ENCODE measurements around the gene PTPN14.

The PTPN14 gene

DNA sequence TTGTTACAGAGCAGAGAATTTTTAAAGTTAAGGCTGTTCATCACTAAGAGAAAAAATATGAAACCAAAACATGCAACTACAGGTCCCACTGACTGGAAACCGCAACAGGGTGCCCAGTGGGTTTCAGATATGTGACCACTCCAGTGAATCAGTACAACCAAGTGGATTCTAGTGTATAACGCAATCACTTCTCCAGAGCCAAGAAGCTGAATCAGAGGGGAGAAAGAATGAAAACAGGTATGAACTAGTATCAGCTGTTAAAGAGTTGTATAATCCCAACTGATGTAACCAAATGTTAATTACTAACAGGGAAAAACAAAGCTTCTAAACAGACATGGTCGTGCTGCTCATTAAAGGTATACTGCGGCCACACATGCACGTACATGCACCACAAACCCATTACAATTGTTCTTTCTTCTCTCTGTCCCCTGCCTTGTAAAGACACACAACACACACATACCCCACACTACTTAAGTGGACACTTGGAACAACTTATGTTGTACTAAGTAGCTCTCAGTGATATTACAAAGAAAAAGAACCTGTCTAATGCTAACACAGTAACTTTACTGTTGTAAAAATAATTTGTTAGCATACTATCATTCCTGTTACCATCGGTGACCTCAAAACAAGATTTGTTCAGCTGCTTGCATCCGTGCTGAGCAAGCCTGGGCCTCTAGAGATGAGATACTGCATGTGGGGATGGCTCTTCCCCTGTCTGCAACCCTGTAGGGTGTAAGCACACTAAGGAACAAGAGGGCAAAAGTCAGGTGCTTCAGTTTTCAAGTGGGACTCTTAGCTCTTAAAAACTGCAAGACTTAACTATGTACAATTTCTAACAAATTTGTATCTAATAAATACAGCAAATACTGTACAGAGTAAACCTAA lies 74.2 kb downstream of the PTPN14 start:
- no peaks in the 10 kb centered on the region for H3K27me3 ChIP-seq (ENCODE audit: insufficient read depth, low read length, poor library complexity, severe bottlenecking)
- H3F3A ChIP-seq (ENCODE audit: low read depth): no peaks in the 10 kb centered on the region
- H3K9me3 ChIP-seq (ENCODE audit: insufficient read depth, low read depth, low read length): no peaks in the 10 kb centered on the region
- H2AFZ ChIP-seq (ENCODE audit: low read length): no peak overlapping the region
- no peaks in the 10 kb centered on the region for H4K20me1 ChIP-seq (ENCODE audit: insufficient read depth, low read length, poor library complexity, severe bottlenecking)
- H3K9me2 ChIP-seq (replicated peaks; ENCODE audit: low read depth, low read length): no peaks in the 10 kb centered on the region
- H3K79me2 ChIP-seq (ENCODE audit: insufficient read depth, low read length): peaks cover 14% of the 10 kb centered on the region; the same call in 1 of the 2 replicates
- no peak overlapping the region for H3K4me3 ChIP-seq (ENCODE audit: low read length, poor library complexity, severe bottlenecking)
- H3K36me3 ChIP-seq (ENCODE audit: insufficient read depth, low read length): no peaks in the 10 kb centered on the region
- no peak overlapping the region for H3K4me2 ChIP-seq (ENCODE audit: low read depth, low read length, poor library complexity, severe bottlenecking)
- H3K4me1 ChIP-seq (ENCODE audit: insufficient read depth, low read length, poor library complexity, severe bottlenecking): no peaks in the 10 kb centered on the region
- TF ChIP-seq, protein P1, sequence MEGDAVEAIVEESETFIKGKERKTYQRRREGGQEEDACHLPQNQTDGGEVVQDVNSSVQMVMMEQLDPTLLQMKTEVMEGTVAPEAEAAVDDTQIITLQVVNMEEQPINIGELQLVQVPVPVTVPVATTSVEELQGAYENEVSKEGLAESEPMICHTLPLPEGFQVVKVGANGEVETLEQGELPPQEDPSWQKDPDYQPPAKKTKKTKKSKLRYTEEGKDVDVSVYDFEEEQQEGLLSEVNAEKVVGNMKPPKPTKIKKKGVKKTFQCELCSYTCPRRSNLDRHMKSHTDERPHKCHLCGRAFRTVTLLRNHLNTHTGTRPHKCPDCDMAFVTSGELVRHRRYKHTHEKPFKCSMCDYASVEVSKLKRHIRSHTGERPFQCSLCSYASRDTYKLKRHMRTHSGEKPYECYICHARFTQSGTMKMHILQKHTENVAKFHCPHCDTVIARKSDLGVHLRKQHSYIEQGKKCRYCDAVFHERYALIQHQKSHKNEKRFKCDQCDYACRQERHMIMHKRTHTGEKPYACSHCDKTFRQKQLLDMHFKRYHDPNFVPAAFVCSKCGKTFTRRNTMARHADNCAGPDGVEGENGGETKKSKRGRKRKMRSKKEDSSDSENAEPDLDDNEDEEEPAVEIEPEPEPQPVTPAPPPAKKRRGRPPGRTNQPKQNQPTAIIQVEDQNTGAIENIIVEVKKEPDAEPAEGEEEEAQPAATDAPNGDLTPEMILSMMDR (conservative IDR thresholded peaks at IDR 0.05; ENCODE audit: low read length): no peak
- no peak for TF ChIP-seq EZH2phosphoT487 (IDR thresholded peaks at IDR 0.05; ENCODE audit: borderline replicate concordance)
- no peak overlapping the region for H3K9ac ChIP-seq (ENCODE audit: low read depth, low read length, poor library complexity, severe bottlenecking)

DNA sequence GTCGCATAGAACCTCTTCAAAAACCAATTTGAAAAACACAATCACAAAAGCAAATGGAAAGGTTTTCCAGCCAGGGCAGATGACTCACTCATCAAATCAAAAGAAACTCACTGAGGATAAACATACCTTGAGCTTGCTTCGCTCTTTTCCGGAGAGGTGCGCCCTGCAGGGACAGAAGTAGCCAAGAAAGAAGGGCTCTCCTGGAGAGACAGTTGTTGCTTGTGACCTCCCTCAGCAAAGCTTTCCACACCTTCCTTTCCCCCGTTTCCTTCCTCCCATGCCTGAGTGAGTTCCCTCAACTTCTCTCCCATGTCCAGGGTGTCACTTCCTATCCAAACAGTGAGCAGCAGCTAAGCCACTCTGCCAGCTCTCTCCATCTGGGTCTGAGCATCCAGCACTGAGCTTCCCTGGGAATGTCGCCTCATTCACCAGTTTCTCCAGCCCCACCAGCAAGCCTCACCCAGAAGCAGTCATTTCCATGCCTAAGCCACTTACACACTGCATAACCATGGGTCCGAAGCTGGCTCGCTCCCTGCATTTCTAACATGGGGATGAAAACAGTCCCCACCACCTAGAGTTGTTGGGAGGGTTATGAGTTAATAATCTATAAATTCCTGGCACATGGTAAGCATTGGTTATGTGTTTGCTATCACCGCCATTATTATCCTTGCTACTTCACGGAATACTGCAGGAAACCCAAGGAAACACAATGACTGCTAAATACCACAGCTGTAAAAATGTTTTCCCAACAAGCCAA lies 75.0 kb downstream of the PTPN14 start:
- Histone ChIP-seq H3K4me3 (ENCODE audit: low read length, poor library complexity, severe bottlenecking) (no peak overlapping the region), H3F3A (ENCODE audit: low read depth) (no peaks in the 10 kb centered on the region), H2AFZ (ENCODE audit: low read length) (no peak overlapping the region), H4K20me1 (ENCODE audit: insufficient read depth, low read length, poor library complexity, severe bottlenecking) (no peaks in the 10 kb centered on the region), H3K4me1 (ENCODE audit: insufficient read depth, low read length, poor library complexity, severe bottlenecking) (no peaks in the 10 kb centered on the region), H3K9ac (ENCODE audit: low read depth, low read length, poor library complexity, severe bottlenecking) (no peak overlapping the region), H3K36me3 (ENCODE audit: insufficient read depth, low read length) (no peaks in the 10 kb centered on the region), H3K4me2 (ENCODE audit: low read depth, low read length, poor library complexity, severe bottlenecking) (no peak overlapping the region), H3K9me3 (ENCODE audit: insufficient read depth, low read depth, low read length) (no peaks in the 10 kb centered on the region), H3K9me2 (replicated peaks; ENCODE audit: low read depth, low read length) (no peaks in the 10 kb centered on the region), H3K79me2 (ENCODE audit: insufficient read depth, low read length) (peaks cover 15% of the 10 kb centered on the region; the same call in 1 of the 2 replicates), H3K27me3 (ENCODE audit: insufficient read depth, low read length, poor library complexity, severe bottlenecking) (no peaks in the 10 kb centered on the region)
- TF ChIP-seq, protein P1 (conservative IDR thresholded peaks at IDR 0.05; ENCODE audit: low read length): no peak

DNA sequence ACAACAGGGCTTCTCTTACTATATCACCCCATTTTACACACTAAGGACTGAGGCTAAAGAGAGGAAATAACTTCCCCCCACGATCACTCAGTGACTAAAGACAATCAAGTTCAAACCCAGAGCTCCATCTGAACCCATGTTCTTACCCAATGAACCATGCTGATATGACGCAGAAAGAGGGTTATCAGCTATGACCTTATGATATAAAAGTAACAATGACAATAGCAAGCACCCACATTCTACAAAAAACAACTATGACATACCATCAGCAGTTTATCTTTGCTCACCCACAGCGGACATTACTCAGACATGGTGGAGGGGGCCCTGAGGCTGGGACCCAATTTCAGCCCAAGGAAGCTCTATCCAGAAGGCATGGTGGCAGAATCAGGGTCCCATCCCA lies 75.7 kb downstream of the PTPN14 start:
- Histone ChIP-seq H3K9me3 (ENCODE audit: insufficient read depth, low read depth, low read length) (no peaks in the 10 kb centered on the region), H2AFZ (ENCODE audit: low read length) (no peak overlapping the region), H3K9ac (ENCODE audit: low read depth, low read length, poor library complexity, severe bottlenecking) (no peak overlapping the region), H3K79me2 (ENCODE audit: insufficient read depth, low read length) (peaks cover 15% of the 10 kb centered on the region; the same call in 1 of the 2 replicates), H3K9me2 (replicated peaks; ENCODE audit: low read depth, low read length) (no peaks in the 10 kb centered on the region), H3K4me2 (ENCODE audit: low read depth, low read length, poor library complexity, severe bottlenecking) (no peak overlapping the region), H3K4me3 (ENCODE audit: low read length, poor library complexity, severe bottlenecking) (no peak overlapping the region), H3F3A (ENCODE audit: low read depth) (no peaks in the 10 kb centered on the region), H4K20me1 (ENCODE audit: insufficient read depth, low read length, poor library complexity, severe bottlenecking) (no peaks in the 10 kb centered on the region), H3K36me3 (ENCODE audit: insufficient read depth, low read length) (no peaks in the 10 kb centered on the region), H3K27me3 (ENCODE audit: insufficient read depth, low read length, poor library complexity, severe bottlenecking) (no peaks in the 10 kb centered on the region), H3K4me1 (ENCODE audit: insufficient read depth, low read length, poor library complexity, severe bottlenecking) (no peaks in the 10 kb centered on the region)
- no peak for TF ChIP-seq EZH2phosphoT487 (IDR thresholded peaks at IDR 0.05; ENCODE audit: borderline replicate concordance)
- TF ChIP-seq, protein P1 (conservative IDR thresholded peaks at IDR 0.05; ENCODE audit: low read length): no peak
